NT2/D1 (cell line): ENCODE data around the gene DHRS12.

Experiments used
- SUZ12 ChIP-seq: IDR thresholded peaks from 2 replicates; pipeline ENCODE4 v1.6.1; 2011; ENCODE audit not compliant: insufficient read length, insufficient read depth; ENCODE audit errors: extremely low read depth
- YY1 ChIP-seq: IDR thresholded peaks from 2 replicates; pipeline ENCODE4 v1.6.1; 2011; ENCODE audit not compliant: insufficient read length, insufficient read depth
- ZNF274 ChIP-seq: IDR thresholded peaks from 2 replicates; pipeline ENCODE4 v1.6.1; 2011; ENCODE audit warnings: mild to moderate bottlenecking, low read depth, low read length

- no peak for TF ChIP-seq YY1
- TF ChIP-seq SUZ12 = no peak
- no peak for TF ChIP-seq ZNF274
These were observed 9.0 kb downstream of the DHRS12 start for GRCh38 chr13:51794964-51795363.
